Esophagus muscularis mucosa (tissue), 3 donors: Measurements from ENCODE around the gene GNA15.

Experiments
- EP300 ChIP-seq: sonication (generic); formaldehyde crosslinking; IDR thresholded peaks from one replicate; pipeline ENCODE4 v1.6.1; 2017; ENCODE audit warnings: antibody characterized with exemption
- TF ChIP-seq, protein P1 (sequence below), 3 experiments: fragments of 200-600 bp in 2 of 3; fragments of 450-650 bp in 1 of 3; sonication (generic) in 2 of 3; IDR thresholded peaks; one replicate each; pipeline ENCODE4 v1.5.1; 2017 to 2019; ENCODE audit warnings: antibody characterized with exemption in 3 of 3, mild to moderate bottlenecking in 2 of 3, moderate library complexity in 1 of 3

DNA sequence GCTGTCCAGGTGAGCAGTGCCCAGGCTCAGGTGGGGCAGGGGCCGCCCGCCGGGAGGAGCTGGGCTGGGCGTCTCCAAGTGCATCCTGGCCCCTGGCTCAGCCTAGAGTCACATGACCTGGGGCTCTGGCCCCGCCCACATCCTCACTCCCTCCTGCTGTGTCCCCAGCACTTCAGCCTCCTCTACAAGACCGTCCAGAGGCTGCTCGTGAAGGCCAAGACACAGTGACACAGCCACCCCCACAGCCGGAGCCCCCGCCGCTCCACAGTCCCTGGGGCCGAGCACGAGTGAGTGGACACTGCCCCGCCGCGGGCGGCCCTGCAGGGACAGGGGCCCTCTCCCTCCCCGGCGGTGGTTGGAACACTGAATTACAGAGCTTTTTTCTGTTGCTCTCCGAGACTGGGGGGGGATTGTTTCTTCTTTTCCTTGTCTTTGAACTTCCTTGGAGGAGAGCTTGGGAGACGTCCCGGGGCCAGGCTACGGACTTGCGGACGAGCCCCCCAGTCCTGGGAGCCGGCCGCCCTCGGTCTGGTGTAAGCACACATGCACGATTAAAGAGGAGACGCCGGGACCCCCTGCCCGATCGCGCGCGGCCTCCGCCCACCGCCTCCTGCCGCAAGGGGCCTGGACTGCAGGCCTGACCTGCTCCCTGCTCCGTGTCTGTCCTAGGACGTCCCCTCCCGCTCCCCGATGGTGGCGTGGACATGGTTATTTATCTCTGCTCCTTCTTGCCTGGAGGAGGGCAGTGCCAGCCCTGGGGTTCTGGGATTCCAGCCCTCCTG is 71.8 kb downstream of the GNA15 start:
- TF ChIP-seq EP300 = no peak
- TF ChIP-seq, protein P1, sequence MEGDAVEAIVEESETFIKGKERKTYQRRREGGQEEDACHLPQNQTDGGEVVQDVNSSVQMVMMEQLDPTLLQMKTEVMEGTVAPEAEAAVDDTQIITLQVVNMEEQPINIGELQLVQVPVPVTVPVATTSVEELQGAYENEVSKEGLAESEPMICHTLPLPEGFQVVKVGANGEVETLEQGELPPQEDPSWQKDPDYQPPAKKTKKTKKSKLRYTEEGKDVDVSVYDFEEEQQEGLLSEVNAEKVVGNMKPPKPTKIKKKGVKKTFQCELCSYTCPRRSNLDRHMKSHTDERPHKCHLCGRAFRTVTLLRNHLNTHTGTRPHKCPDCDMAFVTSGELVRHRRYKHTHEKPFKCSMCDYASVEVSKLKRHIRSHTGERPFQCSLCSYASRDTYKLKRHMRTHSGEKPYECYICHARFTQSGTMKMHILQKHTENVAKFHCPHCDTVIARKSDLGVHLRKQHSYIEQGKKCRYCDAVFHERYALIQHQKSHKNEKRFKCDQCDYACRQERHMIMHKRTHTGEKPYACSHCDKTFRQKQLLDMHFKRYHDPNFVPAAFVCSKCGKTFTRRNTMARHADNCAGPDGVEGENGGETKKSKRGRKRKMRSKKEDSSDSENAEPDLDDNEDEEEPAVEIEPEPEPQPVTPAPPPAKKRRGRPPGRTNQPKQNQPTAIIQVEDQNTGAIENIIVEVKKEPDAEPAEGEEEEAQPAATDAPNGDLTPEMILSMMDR (IDR thresholded peaks at IDR 0.05) = no peak
